ENCODE results near the gene DUOXA1.
A peak's percentile ranks its signal among the peaks of the same experiment; 100 is the strongest.

Gene DUOXA1

DNA sequence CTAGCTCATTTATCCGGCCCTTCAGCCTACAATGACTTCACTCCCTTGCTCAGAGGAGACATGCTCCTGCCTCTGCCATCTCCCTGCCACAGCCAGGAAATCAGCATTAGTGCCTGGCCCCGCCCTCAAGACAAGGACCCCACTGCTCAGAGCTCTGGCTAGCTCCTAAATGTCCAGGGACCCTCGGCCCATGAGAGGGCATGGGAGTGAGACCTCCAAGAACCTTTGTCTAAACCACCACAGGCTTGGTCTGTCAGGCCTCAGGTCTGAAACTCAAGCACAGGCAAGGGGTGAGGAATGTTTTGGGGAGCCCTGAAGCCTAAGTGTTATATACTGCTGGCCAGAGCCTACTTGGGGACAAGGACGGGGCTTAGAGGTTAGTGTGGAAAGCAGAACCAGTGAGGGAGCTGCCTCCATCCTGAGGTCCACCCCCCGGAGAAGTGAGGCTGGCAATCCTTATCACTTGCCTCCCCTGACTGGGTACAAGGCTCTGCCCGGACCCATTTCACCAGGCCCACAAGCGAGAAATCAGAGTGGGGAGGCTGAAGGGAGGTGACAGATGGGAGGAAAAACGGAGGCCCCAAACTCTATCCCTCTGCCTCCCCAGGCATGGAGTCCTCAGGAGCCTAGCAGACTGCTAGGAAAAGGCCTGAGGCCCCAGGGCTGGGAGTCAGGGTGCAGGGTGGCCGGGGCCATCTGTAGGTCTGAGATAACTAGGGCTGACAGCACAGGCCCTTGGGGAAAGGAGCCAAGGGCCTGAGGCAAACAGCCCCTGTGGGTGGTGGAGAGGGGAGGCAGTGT is 39.3 kb upstream of the DUOXA1 start:
- DNase-seq (ENCODE audit: low read depth), result no peak
- TF ChIP-seq, protein P1, sequence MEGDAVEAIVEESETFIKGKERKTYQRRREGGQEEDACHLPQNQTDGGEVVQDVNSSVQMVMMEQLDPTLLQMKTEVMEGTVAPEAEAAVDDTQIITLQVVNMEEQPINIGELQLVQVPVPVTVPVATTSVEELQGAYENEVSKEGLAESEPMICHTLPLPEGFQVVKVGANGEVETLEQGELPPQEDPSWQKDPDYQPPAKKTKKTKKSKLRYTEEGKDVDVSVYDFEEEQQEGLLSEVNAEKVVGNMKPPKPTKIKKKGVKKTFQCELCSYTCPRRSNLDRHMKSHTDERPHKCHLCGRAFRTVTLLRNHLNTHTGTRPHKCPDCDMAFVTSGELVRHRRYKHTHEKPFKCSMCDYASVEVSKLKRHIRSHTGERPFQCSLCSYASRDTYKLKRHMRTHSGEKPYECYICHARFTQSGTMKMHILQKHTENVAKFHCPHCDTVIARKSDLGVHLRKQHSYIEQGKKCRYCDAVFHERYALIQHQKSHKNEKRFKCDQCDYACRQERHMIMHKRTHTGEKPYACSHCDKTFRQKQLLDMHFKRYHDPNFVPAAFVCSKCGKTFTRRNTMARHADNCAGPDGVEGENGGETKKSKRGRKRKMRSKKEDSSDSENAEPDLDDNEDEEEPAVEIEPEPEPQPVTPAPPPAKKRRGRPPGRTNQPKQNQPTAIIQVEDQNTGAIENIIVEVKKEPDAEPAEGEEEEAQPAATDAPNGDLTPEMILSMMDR (IDR thresholded peaks at IDR 0.05; ENCODE audit: control insufficient read depth, insufficient read depth, low read depth, low read length, missing control alignments), result no peak
- H3K4me3 ChIP-seq (ENCODE audit: control insufficient read depth, low read depth, low read length), result no peak overlapping the region

- TF ChIP-seq, protein P1 (IDR thresholded peaks at IDR 0.05; ENCODE audit: control insufficient read depth, insufficient read depth, low read depth, low read length, missing control alignments), result no peak
- DNase-seq (ENCODE audit: low read depth), result no peak
- no peak overlapping the region for H3K4me3 ChIP-seq (ENCODE audit: control insufficient read depth, low read depth, low read length)
Observed at GRCh38 chr15:45168286-45168685, 38.6 kb upstream of the DUOXA1 start.

DNA sequence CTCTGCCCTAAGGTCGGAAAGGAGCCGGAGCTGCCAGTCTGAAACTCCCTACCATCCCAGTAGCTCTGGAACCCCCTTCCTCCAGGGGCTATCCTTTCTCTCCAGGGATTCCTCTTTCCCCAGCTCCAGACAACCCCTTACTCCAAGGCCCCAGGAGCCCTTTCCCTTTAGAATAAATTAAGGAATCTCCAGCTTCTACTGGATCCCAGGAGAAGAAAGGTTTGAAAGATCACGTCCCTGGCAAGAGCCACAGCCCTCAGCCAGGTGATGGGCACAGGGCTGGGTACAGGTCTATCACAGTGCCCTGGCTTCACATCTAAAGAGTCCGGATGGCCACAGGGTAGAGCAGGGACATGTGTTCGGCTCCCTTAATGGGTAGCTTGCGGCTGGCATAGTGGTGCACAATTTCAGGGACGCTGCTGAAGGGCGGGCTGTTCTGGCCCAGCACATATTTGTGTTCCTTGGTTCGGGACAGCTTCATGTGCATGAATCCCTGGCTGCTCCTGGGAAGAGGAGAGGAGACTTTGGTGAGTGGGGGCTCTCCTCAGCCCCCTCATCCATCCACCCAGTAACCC is 38.0 kb upstream of the DUOXA1 start:
- DNase-seq (ENCODE audit: low read depth), result no peak
- H3K4me3 ChIP-seq (ENCODE audit: control insufficient read depth, low read depth, low read length), result peak overlapping the region; percentile 64
- TF ChIP-seq, protein P1 (IDR thresholded peaks at IDR 0.05; ENCODE audit: control insufficient read depth, insufficient read depth, low read depth, low read length, missing control alignments), result no peak

DNA sequence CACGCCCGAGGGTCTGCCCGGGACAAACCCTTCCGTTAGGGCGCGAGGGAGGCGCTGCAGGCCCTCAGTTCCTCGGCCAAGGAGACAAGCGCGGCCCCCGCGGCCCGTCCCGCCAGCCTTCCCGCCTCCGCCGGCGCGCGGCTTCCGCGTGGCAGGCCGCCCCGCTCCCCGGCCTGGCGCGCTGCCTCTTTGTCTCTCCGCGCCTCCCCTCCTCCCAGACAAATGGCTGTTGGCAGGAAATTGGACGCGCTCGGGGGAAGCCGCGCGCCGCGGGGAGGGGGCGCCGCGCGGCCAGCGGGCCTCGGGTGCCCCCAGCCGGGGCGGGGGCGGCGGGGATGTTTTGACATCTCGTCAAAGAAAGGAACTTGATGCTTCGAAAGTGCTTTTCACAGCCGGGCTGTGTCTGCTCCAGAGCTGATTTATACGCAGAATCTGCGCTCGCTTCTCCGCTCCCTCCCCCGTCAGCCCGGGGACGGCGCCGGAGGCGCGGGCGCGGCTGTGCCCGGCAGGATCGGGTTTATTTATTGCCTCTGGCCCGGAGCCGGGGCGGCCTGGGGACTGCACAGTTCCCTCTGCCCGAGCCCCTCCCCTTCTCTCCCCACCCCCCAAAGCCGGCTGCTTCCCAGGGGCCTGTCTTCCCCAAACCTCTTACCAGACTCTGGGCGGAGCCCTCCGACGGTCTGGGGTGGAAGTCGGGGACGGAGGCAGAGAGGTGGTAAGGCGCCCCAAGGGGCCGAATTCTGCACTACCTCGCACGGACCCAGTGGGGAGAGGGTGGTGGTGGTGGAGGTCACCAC is 37.4 kb upstream of the DUOXA1 start:
- TF ChIP-seq, protein P1 (IDR thresholded peaks at IDR 0.05; ENCODE audit: control insufficient read depth, insufficient read depth, low read depth, low read length, missing control alignments), result peak; percentile 76
- peak overlapping the region; percentile 64 for H3K4me3 ChIP-seq (ENCODE audit: control insufficient read depth, low read depth, low read length)
- peak; percentile 52 for DNase-seq (ENCODE audit: low read depth)

- no peak overlapping the region for H3K4me3 ChIP-seq (ENCODE audit: control insufficient read depth, low read depth, low read length)
- TF ChIP-seq, protein P1 (IDR thresholded peaks at IDR 0.05; ENCODE audit: control insufficient read depth, insufficient read depth, low read depth, low read length, missing control alignments), result no peak
- no peak for DNase-seq (ENCODE audit: low read depth)
Observed at GRCh38 chr15:45165536-45165935, 35.9 kb upstream of the DUOXA1 start.

- DNase-seq (ENCODE audit: low read depth), result no peak
- H3K4me3 ChIP-seq (ENCODE audit: control insufficient read depth, low read depth, low read length), result no peak overlapping the region
- TF ChIP-seq, protein P1 (IDR thresholded peaks at IDR 0.05; ENCODE audit: control insufficient read depth, insufficient read depth, low read depth, low read length, missing control alignments), result no peak
Observed at GRCh38 chr15:45164914-45165313, 35.2 kb upstream of the DUOXA1 start.
